B cell (primary cell): Measurements from ENCODE around the gene OR1S1. TPM values are rescaled to one million over a fixed set of nuclear protein-coding genes. Genes with fewer than 3 reads are reported as not detected.

Source experiments
- ATAC-seq: fragments of 200-7000 bp; cut with Tn5 transposase; one replicate; pipeline ENCODE4 v1.10.0; 2021; ENCODE audit warnings: low read depth, mild to moderate bottlenecking, moderate number of reproducible peaks, moderate library complexity
- CTCF ChIA-PET: fragments of 350-600 bp; sonication (Branson Sonifier 250); formaldehyde crosslinking; loops from one replicate; lab custom pipeline; 2021; ENCODE audit warnings: antibody characterized with exemption, inconsistent platforms; lab: Charles Lee
- POLR2A ChIA-PET: fragments of 350-600 bp; sonication (Branson Sonifier 250); formaldehyde crosslinking; loops from one replicate; lab custom pipeline; 2021; ENCODE audit warnings: antibody characterized with exemption; lab: Charles Lee
- DNase-seq: peaks from one replicate; pipeline ENCODE4 v3.0.0; 2013
- H2AFZ ChIP-seq: 2 replicates; pipeline ENCODE4 v1.6.1; 2012; ENCODE audit warnings: mild to moderate bottlenecking, low read depth, low read length; ENCODE audit not compliant: insufficient read depth, poor library complexity, severe bottlenecking
- H3K27ac ChIP-seq, 2 donors: 1 replicate in 1 of 2; 2 replicates in 1 of 2; pipeline ENCODE4 v1.5.1; 2012 to 2013; ENCODE audit warnings: low read length in 2 of 2, mild to moderate bottlenecking in 2 of 2, moderate library complexity in 1 of 2
- H3K27me3 ChIP-seq, 4 experiments: fragments of 200-600 bp in 1 of 4; sonication (generic) in 1 of 4; replicated peaks in 1 of 4; 1 replicate in 2 of 4; 2 replicates in 2 of 4; pipeline versions ENCODE4 v1.6.1 to v1.7.0; 2013 to 2016; ENCODE audit warnings: low read length in 3 of 4, mild to moderate bottlenecking in 2 of 4, mixed read lengths in 1 of 4, moderate library complexity in 1 of 4; ENCODE audit not compliant: insufficient read depth in 4 of 4, control insufficient read depth in 3 of 4; ENCODE audit errors: control extremely low read depth in 1 of 4
- H3K36me3 ChIP-seq, 2 experiments: replicated peaks in 1 of 2; 1 replicate in 1 of 2; 2 replicates in 1 of 2; pipeline versions ENCODE4 v1.6.1 to v1.7.1; 2013; ENCODE audit warnings: low read length in 1 of 2; ENCODE audit not compliant: insufficient read depth in 2 of 2, control insufficient read depth in 1 of 2; ENCODE audit errors: control extremely low read depth in 1 of 2, extremely low read depth in 1 of 2
- H3K4me1 ChIP-seq, 2 donors: fragments of 200-600 bp in 1 of 2; sonication (generic) in 1 of 2; 1 replicate in 1 of 2; 2 replicates in 1 of 2; pipeline versions ENCODE4 v1.5.1 to v1.6.1; 2013 to 2017; ENCODE audit warnings: low read length in 2 of 2; ENCODE audit not compliant: control insufficient read depth in 2 of 2, insufficient read depth in 2 of 2
- H3K4me2 ChIP-seq: replicated peaks from 2 replicates; pipeline ENCODE3; 2012; ENCODE audit warnings: mild to moderate bottlenecking, low read depth, low read length; ENCODE audit not compliant: poor library complexity, severe bottlenecking
- H3K4me3 ChIP-seq, 5 experiments: fragments of 200-600 bp in 1 of 5; sonication (generic) in 1 of 5; 1 replicate in 3 of 5; 2 replicates in 2 of 5; pipeline versions ENCODE4 v1.5.1 to v1.7.0; 2011 to 2016; ENCODE audit warnings: low read length in 4 of 5, mild to moderate bottlenecking in 4 of 5, low read depth in 2 of 5, control low read depth in 1 of 5, moderate library complexity in 1 of 5; ENCODE audit not compliant: insufficient read depth in 1 of 5; ENCODE audit errors: control extremely low read depth in 1 of 5, extremely low read depth in 1 of 5
- H3K79me2 ChIP-seq: fragments of 200-600 bp; sonication (generic); one replicate; pipeline ENCODE4 v1.6.0; 2016; ENCODE audit warnings: low read length; ENCODE audit not compliant: control insufficient read depth, insufficient read depth
- H3K9ac ChIP-seq: fragments of 200-600 bp; sonication (generic); 2 replicates; pipeline ENCODE4 v1.6.1; 2017; ENCODE audit warnings: mild to moderate bottlenecking, low read length, moderate library complexity
- H3K9me3 ChIP-seq, 3 donors: one replicate each; pipeline versions ENCODE4 v1.6.1 to v1.7.1; 2013; ENCODE audit warnings: low read length in 2 of 3; ENCODE audit not compliant: control insufficient read depth in 2 of 3, insufficient read depth in 1 of 3; ENCODE audit errors: control extremely low read depth in 1 of 3
- H4K20me1 ChIP-seq: 2 replicates; pipeline ENCODE4 v1.6.0; 2012; ENCODE audit warnings: mild to moderate bottlenecking, low read length; ENCODE audit not compliant: insufficient read depth, control insufficient read depth, poor library complexity, severe bottlenecking
- H3K27ac Mint-ChIP-seq: one replicate; pipeline ENCODE4 v1.8.0; 2021; ENCODE audit warnings: mixed read lengths
- H3K27me3 Mint-ChIP-seq: one replicate; pipeline ENCODE4 v1.8.0; 2021; ENCODE audit warnings: mixed read lengths
- H3K4me1 Mint-ChIP-seq: one replicate; pipeline ENCODE4 v1.8.0; 2021; ENCODE audit warnings: mixed read lengths
- H3K4me3 Mint-ChIP-seq: one replicate; pipeline ENCODE4 v1.8.0; 2021; ENCODE audit warnings: mixed read lengths
- H3K9me3 Mint-ChIP-seq: one replicate; pipeline ENCODE4 v1.8.0; 2022; ENCODE audit warnings: mixed read lengths; ENCODE audit not compliant: insufficient read depth
- CTCF ChIP-seq: fragments of 200-600 bp; IDR thresholded peaks from one replicate; pipeline ENCODE4 v1.8.0; 2022; ENCODE audit warnings: antibody characterized with exemption, mild to moderate bottlenecking
- EZH2 ChIP-seq: IDR thresholded peaks from 2 replicates; pipeline ENCODE4 v1.6.1; 2012; ENCODE audit warnings: borderline replicate concordance, low read depth, mild to moderate bottlenecking, moderate library complexity, low read length; ENCODE audit not compliant: insufficient read depth, poor library complexity, severe bottlenecking
- WGBS: methylation state at CpG from one replicate; pipeline ENCODE4 v1.1.5; 2013; ENCODE audit warnings: missing lambda C conversion rate; ENCODE audit not compliant: insufficient coverage; 5-methylcytosine and 5-hydroxymethylcytosine counted together
- intact Hi-C: fragments of 100-400 bp; cut with micrococcal nuclease; formaldehyde crosslinking; loops from one replicate; pipeline ENCODE4 v1.10.0; 2022
- polyA plus RNA-seq: library from polyadenylated mRNA; depleted of rRNA; stranded (reverse); fragments of >200 nt; gene quantifications from 2 replicates; pipeline ENCODE4 v1.2.3, GENCODE V29; 2012
- total RNA-seq, 2 donors: library from RNA; stranded (reverse); fragments of 120-200 nt in 1 of 2; gene quantifications; 1 replicate in 1 of 2; 2 replicates in 1 of 2; pipeline versions ENCODE4 v1.2.3 to v1.2.4, GENCODE V29; 2013 to 2022

The OR1S1 gene
- total and polyA plus RNA-seq, 2 donors (not counting 1 experiment from before 2014, with no cell fraction given), result not detected

DNA sequence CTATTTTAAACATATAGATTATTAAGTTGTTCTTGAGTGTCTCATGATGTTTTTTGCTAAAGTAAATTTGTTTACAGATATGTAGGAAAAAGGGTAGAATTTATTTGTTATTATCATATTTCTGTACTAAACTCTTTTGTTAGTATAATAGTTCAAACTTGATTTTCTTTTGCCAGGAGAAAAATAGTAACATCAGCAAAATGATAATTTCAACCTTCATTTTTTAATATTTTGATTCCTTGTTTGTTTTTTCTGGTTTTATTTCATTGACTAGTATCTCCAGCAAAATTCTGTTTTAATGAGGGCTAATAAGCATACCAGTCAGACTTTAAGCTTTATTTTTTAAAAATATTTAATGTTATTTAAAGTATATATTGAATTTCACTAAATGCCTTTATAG is 4.0 kb downstream of the OR1S1 start:
- Histone ChIP-seq H3K27me3 (no peaks in the 10 kb centered on the region), H3K4me3 (no peak overlapping the region), H3K4me1 (no peaks in the 10 kb centered on the region), H4K20me1 (no peaks in the 10 kb centered on the region), H3K79me2 (no peaks in the 10 kb centered on the region), H3K9ac (no peak overlapping the region), H3K27ac (no peak overlapping the region), H3K9me3 (no peaks in the 10 kb centered on the region), H3K36me3 (no peaks in the 10 kb centered on the region), H2AFZ (no peak overlapping the region), H3K4me2 (no peak overlapping the region)
- CTCF ChIA-PET, result no interaction called here
- Mint-ChIP-seq H3K27ac (no peak overlapping the region), H3K9me3 (no peaks in the 10 kb centered on the region), H3K4me1 (no peaks in the 10 kb centered on the region), H3K4me3 (no peak overlapping the region), H3K27me3 (peaks cover 14% of the 10 kb centered on the region)
- ATAC-seq (no peak), DNase-seq (no peak)
- intact Hi-C loops, result no loop called here
- POLR2A ChIA-PET, result no interaction called here
- TF ChIP-seq CTCF (no peak), EZH2 (no peak)

GRCh38 chr11:58222721-58223120 is 10.2 kb downstream of the OR1S1 start:
- Mint-ChIP-seq H3K4me3 (no peak overlapping the region), H3K4me1 (no peaks in the 10 kb centered on the region), H3K27ac (no peak overlapping the region), H3K9me3 (no peaks in the 10 kb centered on the region), H3K27me3 (peaks cover 11% of the 10 kb centered on the region)
- POLR2A ChIA-PET, result no interaction called here
- no peak overlapping the region for H2AFZ ChIP-seq
- no peak for ATAC-seq
- no peak for TF ChIP-seq EZH2
- TF ChIP-seq CTCF, result no peak
- H3K4me2 ChIP-seq, result no peak overlapping the region
- no peak overlapping the region for H3K4me3 ChIP-seq
- intact Hi-C loops, result no loop called here
- H3K9me3 ChIP-seq, result no peaks in the 10 kb centered on the region
- CTCF ChIA-PET, result no interaction called here
- no peaks in the 10 kb centered on the region for H3K36me3 ChIP-seq
- no peaks in the 10 kb centered on the region for H4K20me1 ChIP-seq
- H3K4me1 ChIP-seq, result no peaks in the 10 kb centered on the region
- H3K27ac ChIP-seq, result no peak overlapping the region
- WGBS, result 88% methylated on average over 2 of the region's 7 CpGs
- H3K27me3 ChIP-seq, result no peaks in the 10 kb centered on the region
- no peaks in the 10 kb centered on the region for H3K79me2 ChIP-seq
- no peak for DNase-seq
- H3K9ac ChIP-seq, result no peak overlapping the region
